Activated naive CD4-positive, alpha-beta T cell treated with Interleukin-2 at 50 U/mL for 16 hours (primary cell): Measurements from ENCODE around the gene FADS6.
A peak's percentile ranks its signal among the peaks of the same experiment; 100 is the strongest.

ENCODE experiments used
- DNase-seq: peaks from one replicate; pipeline ENCODE4 v3.0.0-alpha.2; 2020

Gene FADS6

GRCh38 chr17:74865504-74866197 lies 27.8 kb downstream of the FADS6 start:
- no peak for DNase-seq

GRCh38 chr17:74864866-74865395 lies 28.5 kb downstream of the FADS6 start:
- peak; percentile 81 for DNase-seq

- no peak for DNase-seq
Observed at GRCh38 chr17:74864297-74864865, 29.1 kb downstream of the FADS6 start.

GRCh38 chr17:74863420-74864296 lies 29.8 kb downstream of the FADS6 start:
- no peak for DNase-seq

GRCh38 chr17:74862919-74863318 lies 30.5 kb downstream of the FADS6 start:
- no peak for DNase-seq

- peak; percentile 77 for DNase-seq
Observed at GRCh38 chr17:74862108-74862901, 31.1 kb downstream of the FADS6 start.

- no peak for DNase-seq
Observed at GRCh38 chr17:74861662-74862107, 31.7 kb downstream of the FADS6 start.

- DNase-seq: no peak
Observed at GRCh38 chr17:74860872-74861661, 32.4 kb downstream of the FADS6 start.

GRCh38 chr17:74860229-74860871 lies 33.1 kb downstream of the FADS6 start:
- DNase-seq: no peak

GRCh38 chr17:74859459-74860228 lies 33.8 kb downstream of the FADS6 start, which contains the start of gene GRIN2C:
TSS of gene GRIN2C (minus strand) at chr17:74859885. CDS start at chr17:74855092, 4,793 bp downstream.
- DNase-seq: peak; percentile 31

- no peak for DNase-seq
Observed at GRCh38 chr17:74858672-74859458, 34.6 kb downstream of the FADS6 start.

- no peak for DNase-seq
Observed at GRCh38 chr17:74857191-74857590, 36.2 kb downstream of the FADS6 start.

- no peak for DNase-seq
Observed at GRCh38 chr17:74856112-74856511, 37.3 kb downstream of the FADS6 start.

GRCh38 chr17:74855323-74855722 lies 38.1 kb downstream of the FADS6 start:
- DNase-seq: no peak

- DNase-seq: no peak
Observed at GRCh38 chr17:74854792-74855191, 38.6 kb downstream of the FADS6 start.

GRCh38 chr17:74853669-74854068 lies 39.8 kb downstream of the FADS6 start:
- no peak for DNase-seq

- no peak for DNase-seq
Observed at GRCh38 chr17:74853048-74853397, 40.4 kb downstream of the FADS6 start.

GRCh38 chr17:74852237-74853047 lies 41.0 kb downstream of the FADS6 start:
- DNase-seq: peak; percentile 68
